Measurements from ENCODE around the gene SRPK1.
A peak's percentile ranks its signal among the peaks of the same experiment; 100 is the strongest.

Gene SRPK1

DNA sequence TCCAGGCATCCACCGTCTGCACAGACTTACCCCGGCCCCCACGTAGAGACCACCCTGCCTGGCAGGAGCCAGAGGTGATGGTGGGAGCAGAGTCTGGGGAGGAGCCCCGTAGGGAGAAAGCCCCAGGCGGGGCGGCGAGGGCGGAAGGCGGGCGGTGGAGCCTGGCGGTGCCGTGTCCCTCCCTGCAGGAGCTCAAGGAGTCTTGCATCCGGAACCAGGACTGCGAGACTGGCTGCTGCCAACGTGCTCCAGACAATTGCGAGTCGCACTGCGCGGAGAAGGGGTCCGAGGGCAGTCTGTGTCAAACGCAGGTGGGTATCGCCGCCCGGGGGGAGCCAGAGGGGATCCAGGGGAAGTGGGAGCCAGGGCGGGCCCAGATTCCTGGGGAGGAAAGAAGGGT lies 134.1 kb downstream of the SRPK1 start:
- Histone ChIP-seq H3K27me3 (ENCODE audit: insufficient read depth, low read length) (no peaks in the 10 kb centered on the region), H3K23ac (ENCODE audit: low read length) (no peak overlapping the region), H2AFZ (ENCODE audit: insufficient read depth, low read length, poor library complexity) (no peak overlapping the region), H4K91ac (ENCODE audit: low read depth, low read length) (no peak overlapping the region), H3K4ac (ENCODE audit: low read depth, low read length) (no peak overlapping the region), H3K27ac (ENCODE audit: low read depth, low read length) (no peak overlapping the region), H2BK120ac (ENCODE audit: insufficient read depth, low read length, poor library complexity) (no peak overlapping the region), H3K79me2 (ENCODE audit: control insufficient read depth, insufficient read depth, low read length, poor library complexity) (no peaks in the 10 kb centered on the region), H3K36me3 (ENCODE audit: control insufficient read depth in 1 of 2, insufficient read depth in 2 of 2, low read length in 2 of 2) (no peaks in the 10 kb centered on the region), H3K4me1 (ENCODE audit: control insufficient read depth in 1 of 2, insufficient read depth in 2 of 2, low read length in 2 of 2) (no peaks in the 10 kb centered on the region), H2AK5ac (ENCODE audit: low read length) (no peak overlapping the region), H3K9ac (ENCODE audit: low read length) (no peak overlapping the region), H3K14ac (ENCODE audit: low read length) (no peak overlapping the region), H3K4me2 (ENCODE audit: low read length) (no peak overlapping the region), H4K8ac (ENCODE audit: low read depth, low read length) (no peak overlapping the region), H3K9me3 (ENCODE audit: insufficient read depth, low read depth, low read length) (peaks cover 3% of the 10 kb centered on the region), H3K18ac (ENCODE audit: low read length) (no peak overlapping the region), H2BK12ac (ENCODE audit: low read length) (no peak overlapping the region), H3K4me3 (ENCODE audit: low read depth, low read length) (no peak overlapping the region), H4K12ac (ENCODE audit: low read depth, low read length) (no peak overlapping the region), H3K79me1 (ENCODE audit: low read length) (no peaks in the 10 kb centered on the region), H2BK5ac (ENCODE audit: low read depth, low read length, poor library complexity) (no peak overlapping the region)
- DNase-seq: peak in 1 of 2 donors; percentile 18
- WGBS (ENCODE audit: extremely low coverage, insufficient coverage, insufficient read length): no CpG with 5 or more reads among the region's 25 CpGs

- Histone ChIP-seq H3K79me2 (ENCODE audit: control insufficient read depth, insufficient read depth, low read length, poor library complexity) (no peaks in the 10 kb centered on the region), H4K8ac (ENCODE audit: low read depth, low read length) (no peak overlapping the region), H4K91ac (ENCODE audit: low read depth, low read length) (no peak overlapping the region), H3K79me1 (ENCODE audit: low read length) (no peaks in the 10 kb centered on the region), H3K23ac (ENCODE audit: low read length) (no peak overlapping the region), H3K4me3 (ENCODE audit: low read depth, low read length) (no peak overlapping the region), H3K9me3 (ENCODE audit: insufficient read depth, low read depth, low read length) (peaks cover 3% of the 10 kb centered on the region), H2BK12ac (ENCODE audit: low read length) (no peak overlapping the region), H3K4me1 (ENCODE audit: control insufficient read depth in 1 of 2, insufficient read depth in 2 of 2, low read length in 2 of 2) (no peaks in the 10 kb centered on the region), H3K9ac (ENCODE audit: low read length) (no peak overlapping the region), H2AFZ (ENCODE audit: insufficient read depth, low read length, poor library complexity) (no peak overlapping the region), H2AK5ac (ENCODE audit: low read length) (no peak overlapping the region), H3K4ac (ENCODE audit: low read depth, low read length) (no peak overlapping the region), H3K18ac (ENCODE audit: low read length) (no peak overlapping the region), H2BK5ac (ENCODE audit: low read depth, low read length, poor library complexity) (no peak overlapping the region), H3K27ac (ENCODE audit: low read depth, low read length) (no peak overlapping the region), H2BK120ac (ENCODE audit: insufficient read depth, low read length, poor library complexity) (no peak overlapping the region), H3K14ac (ENCODE audit: low read length) (no peak overlapping the region), H3K4me2 (ENCODE audit: low read length) (no peak overlapping the region), H3K36me3 (ENCODE audit: control insufficient read depth in 1 of 2, insufficient read depth in 2 of 2, low read length in 2 of 2) (no peaks in the 10 kb centered on the region), H4K12ac (ENCODE audit: low read depth, low read length) (no peak overlapping the region), H3K27me3 (ENCODE audit: insufficient read depth, low read length) (no peaks in the 10 kb centered on the region)
- no peak for DNase-seq
- WGBS (ENCODE audit: extremely low coverage, insufficient coverage, insufficient read length): no CpG with 5 or more reads among the region's 2 CpGs
Observed at GRCh38 chr6:35786272-35786671, 134.6 kb downstream of the SRPK1 start.

DNA sequence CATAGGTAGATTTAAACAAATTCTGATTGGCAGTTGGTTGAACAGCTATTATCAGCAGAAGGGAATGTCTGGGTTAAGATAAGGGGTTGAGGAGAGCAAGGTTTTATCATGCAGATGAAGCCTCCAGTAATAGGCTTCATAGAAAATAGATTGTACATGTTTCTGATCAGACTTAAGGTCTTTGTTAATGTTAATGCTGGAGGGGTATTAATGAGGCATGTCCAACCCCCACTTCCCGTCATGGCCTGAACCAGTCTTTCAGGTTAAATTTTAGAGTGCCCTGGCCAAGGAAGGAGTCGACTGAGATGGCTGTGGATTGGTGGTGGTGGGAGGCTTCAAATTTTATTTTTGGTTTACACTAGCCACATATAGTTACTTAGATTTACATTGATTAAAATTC lies 136.7 kb downstream of the SRPK1 start:
- H4K12ac ChIP-seq (ENCODE audit: low read depth, low read length): no peak overlapping the region
- no peak overlapping the region for H3K23ac ChIP-seq (ENCODE audit: low read length)
- H3K4me1 ChIP-seq (ENCODE audit: control insufficient read depth in 1 of 2, insufficient read depth in 2 of 2, low read length in 2 of 2): no peaks in the 10 kb centered on the region
- H3K4me3 ChIP-seq (ENCODE audit: low read depth, low read length): no peak overlapping the region
- H3K79me2 ChIP-seq (ENCODE audit: control insufficient read depth, insufficient read depth, low read length, poor library complexity): no peaks in the 10 kb centered on the region
- H3K14ac ChIP-seq (ENCODE audit: low read length): no peak overlapping the region
- no peak overlapping the region for H3K27ac ChIP-seq (ENCODE audit: low read depth, low read length)
- no peak for DNase-seq
- H3K27me3 ChIP-seq (ENCODE audit: insufficient read depth, low read length): no peaks in the 10 kb centered on the region
- H3K4ac ChIP-seq (ENCODE audit: low read depth, low read length): no peak overlapping the region
- H4K8ac ChIP-seq (ENCODE audit: low read depth, low read length): no peak overlapping the region
- no peak overlapping the region for H2BK120ac ChIP-seq (ENCODE audit: insufficient read depth, low read length, poor library complexity)
- no peak overlapping the region for H2BK12ac ChIP-seq (ENCODE audit: low read length)
- no peak overlapping the region for H3K18ac ChIP-seq (ENCODE audit: low read length)
- H3K4me2 ChIP-seq (ENCODE audit: low read length): no peak overlapping the region
- H2AK5ac ChIP-seq (ENCODE audit: low read length): no peak overlapping the region
- H4K91ac ChIP-seq (ENCODE audit: low read depth, low read length): no peak overlapping the region
- WGBS (ENCODE audit: extremely low coverage, insufficient coverage, insufficient read length): no CpG with 5 or more reads among the region's 2 CpGs
- H3K79me1 ChIP-seq (ENCODE audit: low read length): no peaks in the 10 kb centered on the region
- H3K9me3 ChIP-seq (ENCODE audit: insufficient read depth, low read depth, low read length): peaks cover 5% of the 10 kb centered on the region
- H3K36me3 ChIP-seq (ENCODE audit: control insufficient read depth in 1 of 2, insufficient read depth in 2 of 2, low read length in 2 of 2): no peaks in the 10 kb centered on the region
- H2AFZ ChIP-seq (ENCODE audit: insufficient read depth, low read length, poor library complexity): no peak overlapping the region
- H3K9ac ChIP-seq (ENCODE audit: low read length): no peak overlapping the region
- H2BK5ac ChIP-seq (ENCODE audit: low read depth, low read length, poor library complexity): no peak overlapping the region

All from trophoblast cell (in vitro differentiated cells and primary cell).